Testis (tissue), 3 donors: ENCODE results near the gene GJD4. TPM values are rescaled to one million over a fixed set of nuclear protein-coding genes. Genes with fewer than 3 reads are reported as not detected.

Experiments
- DNase-seq: peaks from one replicate; pipeline ENCODE4 v3.0.0-alpha.2; 2019
- H3K27ac ChIP-seq, 2 donors: fragments of 200-600 bp; sonication (generic); one replicate each; pipeline ENCODE4 v1.5.1; 2019
- H3K27me3 ChIP-seq: fragments of 200-600 bp; sonication (generic); one replicate; pipeline ENCODE4 v1.5.1; 2019
- H3K36me3 ChIP-seq: fragments of 200-600 bp; sonication (generic); one replicate; pipeline ENCODE4 v1.5.1; 2017; ENCODE audit warnings: low read depth; ENCODE audit errors: missing control alignments
- H3K4me1 ChIP-seq: fragments of 200-600 bp; sonication (generic); one replicate; pipeline ENCODE4 v1.5.1; 2019
- H3K4me3 ChIP-seq, 2 donors: fragments of 200-600 bp; sonication (generic); one replicate each; pipeline ENCODE4 v1.5.1; 2017 to 2019
- H3K9me3 ChIP-seq: fragments of 200-600 bp; sonication (generic); one replicate; pipeline ENCODE4 v1.5.1; 2017
- POLR2A ChIP-seq: fragments of 450-650 bp; IDR thresholded peaks from one replicate; pipeline ENCODE4 v1.6.1; 2017; ENCODE audit warnings: antibody characterized with exemption, mild to moderate bottlenecking, moderate library complexity
- WGBS, 2 donors: methylation state at CpG; one replicate each; pipeline ENCODE4 v1.1.5; 2018; 5-methylcytosine and 5-hydroxymethylcytosine counted together
- intact Hi-C: fragments of 100-400 bp; cut with DNase I; formaldehyde crosslinking; loops from one replicate; pipeline ENCODE4 v1.15.1; 2023; ENCODE audit warnings: low total_unique reads
- polyA plus RNA-seq: library from polyadenylated mRNA; stranded (reverse); fragments of 350-450 nt; fragmentation: Illumina TruSeq; extraction: RNeasy Lipid Tissue Mini Kit (QIAGEN cat#74804); gene quantifications from one replicate; pipeline ENCODE4 v1.2.3, GENCODE V29; 2014; ENCODE audit warnings: low read depth, low replicate concordance; ENCODE audit not compliant: insufficient read depth
- total RNA-seq, 2 donors: library from RNA; depleted of rRNA; stranded (reverse); fragments of >200 nt; gene quantifications; one replicate each; pipeline ENCODE4 v1.2.3, GENCODE V29; 2016
- TF ChIP-seq, protein P1 (sequence below), 3 experiments: fragments of 450-650 bp in 2 of 3; fragments of 200-600 bp in 1 of 3; sonication (generic) in 1 of 3; IDR thresholded peaks; one replicate each; pipeline ENCODE4 v1.5.1; 2016 to 2019; ENCODE audit warnings: antibody characterized with exemption in 3 of 3, mild to moderate bottlenecking in 2 of 3, moderate library complexity in 1 of 3

Gene GJD4
- total and polyA plus RNA-seq, 3 donors from 2014 or later = 0.31 TPM; not detected in 2

DNA sequence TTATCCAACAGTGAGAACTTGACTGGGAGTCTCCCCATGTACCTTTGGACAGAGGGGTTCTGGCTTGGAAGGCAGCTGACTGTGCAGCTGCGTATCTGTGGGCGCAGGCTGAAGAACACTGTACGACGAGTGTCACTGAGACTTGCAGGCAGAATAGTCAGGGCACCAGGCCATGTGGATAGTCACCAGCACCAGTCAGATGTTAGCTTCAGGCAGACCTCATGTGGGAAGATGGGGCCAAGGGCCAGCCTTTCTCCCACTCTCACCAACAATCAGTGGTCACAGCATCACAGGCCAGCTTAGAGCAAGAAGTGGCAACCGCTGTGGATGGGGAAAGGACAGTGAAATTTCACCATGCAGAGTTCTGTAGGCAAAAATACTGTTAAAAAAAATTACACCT is 43.4 kb upstream of the GJD4 start:
- Histone ChIP-seq H3K9me3 (no peaks in the 10 kb centered on the region), H3K27ac (no peak overlapping the region), H3K36me3 (no peaks in the 10 kb centered on the region), H3K4me1 (peaks cover 12% of the 10 kb centered on the region), H3K4me3 (no peak overlapping the region), H3K27me3 (no peaks in the 10 kb centered on the region)
- 86 to 92% methylated on average over 5 of the region's 5 CpGs for WGBS, 2 donors
- no peak for DNase-seq
- intact Hi-C loops = no loop called here
- TF ChIP-seq, protein P1, sequence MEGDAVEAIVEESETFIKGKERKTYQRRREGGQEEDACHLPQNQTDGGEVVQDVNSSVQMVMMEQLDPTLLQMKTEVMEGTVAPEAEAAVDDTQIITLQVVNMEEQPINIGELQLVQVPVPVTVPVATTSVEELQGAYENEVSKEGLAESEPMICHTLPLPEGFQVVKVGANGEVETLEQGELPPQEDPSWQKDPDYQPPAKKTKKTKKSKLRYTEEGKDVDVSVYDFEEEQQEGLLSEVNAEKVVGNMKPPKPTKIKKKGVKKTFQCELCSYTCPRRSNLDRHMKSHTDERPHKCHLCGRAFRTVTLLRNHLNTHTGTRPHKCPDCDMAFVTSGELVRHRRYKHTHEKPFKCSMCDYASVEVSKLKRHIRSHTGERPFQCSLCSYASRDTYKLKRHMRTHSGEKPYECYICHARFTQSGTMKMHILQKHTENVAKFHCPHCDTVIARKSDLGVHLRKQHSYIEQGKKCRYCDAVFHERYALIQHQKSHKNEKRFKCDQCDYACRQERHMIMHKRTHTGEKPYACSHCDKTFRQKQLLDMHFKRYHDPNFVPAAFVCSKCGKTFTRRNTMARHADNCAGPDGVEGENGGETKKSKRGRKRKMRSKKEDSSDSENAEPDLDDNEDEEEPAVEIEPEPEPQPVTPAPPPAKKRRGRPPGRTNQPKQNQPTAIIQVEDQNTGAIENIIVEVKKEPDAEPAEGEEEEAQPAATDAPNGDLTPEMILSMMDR (IDR thresholded peaks at IDR 0.05) = no peak
- no peak for TF ChIP-seq POLR2A

DNA sequence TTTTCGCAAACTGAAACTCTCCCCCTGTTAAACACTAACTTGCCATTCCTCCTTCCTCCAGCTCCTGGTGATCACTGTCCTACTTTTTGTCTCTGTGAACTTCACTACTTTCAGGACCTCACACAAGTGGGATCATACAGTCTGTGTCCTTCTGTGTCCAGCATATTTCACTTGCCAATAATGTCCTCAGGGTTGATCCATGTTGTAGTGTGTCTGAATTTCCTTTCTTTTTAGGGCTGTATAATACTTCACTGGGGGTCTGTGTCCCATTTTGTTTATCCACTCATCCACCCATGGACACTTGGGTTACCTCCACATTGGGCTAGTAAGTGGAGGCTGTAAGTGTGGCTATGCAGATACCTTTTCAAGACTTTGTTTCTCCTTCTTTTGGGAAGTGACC is 42.7 kb upstream of the GJD4 start:
- no peak for DNase-seq
- 93% methylated on average over 1 of the region's 1 CpG for WGBS, 2 donors
- H3K4me3 ChIP-seq = no peak overlapping the region
- H3K27ac ChIP-seq = no peak overlapping the region
- H3K4me1 ChIP-seq = peaks cover 12% of the 10 kb centered on the region
- TF ChIP-seq POLR2A = no peak
- intact Hi-C loops = no loop called here
- H3K9me3 ChIP-seq = no peaks in the 10 kb centered on the region
- H3K36me3 ChIP-seq = no peaks in the 10 kb centered on the region
- H3K27me3 ChIP-seq = no peaks in the 10 kb centered on the region

DNA sequence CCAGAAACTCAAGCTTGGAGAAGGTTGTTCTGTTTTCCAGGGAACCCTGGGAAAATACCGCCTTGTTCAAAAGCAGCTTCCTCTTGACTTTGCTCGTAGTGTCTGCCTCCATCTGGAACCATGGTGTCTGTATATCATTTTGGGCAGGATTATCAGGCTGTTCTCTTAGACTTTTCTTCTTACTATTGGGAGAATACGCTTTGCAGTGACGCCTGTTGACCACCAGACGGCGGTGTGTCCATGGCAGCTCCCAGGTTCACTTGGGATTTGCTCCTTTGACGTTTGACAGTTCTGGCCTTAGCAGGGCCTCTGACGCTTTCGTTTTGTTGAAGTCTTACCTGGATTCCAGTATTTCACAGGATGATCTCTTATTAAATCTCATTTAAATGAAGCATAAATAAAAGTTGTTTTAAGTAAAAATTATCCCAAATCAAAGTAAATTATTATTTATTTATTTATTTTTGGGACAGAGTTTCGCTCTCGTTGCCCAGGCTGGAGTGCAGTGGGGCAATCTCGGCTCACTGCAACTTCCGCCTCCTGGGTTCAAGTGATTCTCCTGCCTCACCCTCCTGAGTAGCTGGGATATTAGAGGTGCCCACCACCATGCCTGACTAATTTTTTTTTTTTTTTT is 41.8 kb upstream of the GJD4 start:
- Histone ChIP-seq H3K36me3 (no peaks in the 10 kb centered on the region), H3K27me3 (no peaks in the 10 kb centered on the region), H3K4me3 (no peak overlapping the region), H3K9me3 (no peaks in the 10 kb centered on the region), H3K27ac (no peak overlapping the region), H3K4me1 (peaks cover 12% of the 10 kb centered on the region)
- 61 to 65% methylated on average over 13 of the region's 13 CpGs for WGBS, 2 donors
- TF ChIP-seq, protein P1 (IDR thresholded peaks at IDR 0.05) = peak; percentile 66 to 86 (median 82)
- TF ChIP-seq POLR2A = no peak
- intact Hi-C loops = no loop called here
- DNase-seq = peak; percentile 60

DNA sequence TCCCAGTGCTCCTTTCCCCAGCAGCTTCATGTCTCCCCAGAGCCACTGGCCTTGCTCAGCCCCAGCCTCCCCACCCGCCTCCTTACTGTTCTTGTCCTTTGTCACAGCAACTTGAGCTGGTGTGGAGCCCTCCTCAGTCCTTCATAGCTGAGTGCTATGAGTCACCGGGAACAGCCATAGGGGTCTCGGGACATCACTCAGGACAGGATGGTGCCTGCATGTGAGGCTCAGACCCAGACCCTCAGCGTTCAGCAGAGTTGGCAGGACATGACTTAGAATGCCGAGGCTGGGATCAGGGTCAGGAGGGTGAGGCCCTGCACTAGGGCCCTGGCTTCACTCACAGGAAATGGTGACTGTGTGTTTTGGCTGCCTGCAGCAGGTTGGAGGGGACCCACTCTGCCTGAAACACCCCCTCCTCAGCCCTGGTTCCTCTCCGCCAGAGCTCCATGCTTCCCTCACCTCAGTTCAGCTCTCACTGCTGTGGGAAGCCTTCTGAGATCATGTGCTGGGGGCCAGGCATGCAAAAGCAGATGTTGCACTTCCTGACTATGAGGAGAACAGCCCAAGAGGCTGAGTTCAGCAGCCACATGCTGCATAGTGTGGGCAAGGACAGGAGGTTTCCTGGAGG is 40.7 kb upstream of the GJD4 start:
- Histone ChIP-seq H3K27me3 (no peaks in the 10 kb centered on the region), H3K4me1 (peaks cover 12% of the 10 kb centered on the region), H3K27ac (no peak overlapping the region), H3K36me3 (no peaks in the 10 kb centered on the region), H3K9me3 (no peaks in the 10 kb centered on the region), H3K4me3 (no peak overlapping the region)
- intact Hi-C loops = no loop called here
- no peak for TF ChIP-seq POLR2A
- TF ChIP-seq, protein P1 (IDR thresholded peaks at IDR 0.05) = no peak
- peak; percentile 29 for DNase-seq
- 60 to 69% methylated on average over 4 of the region's 6 CpGs for WGBS, 2 donors

DNA sequence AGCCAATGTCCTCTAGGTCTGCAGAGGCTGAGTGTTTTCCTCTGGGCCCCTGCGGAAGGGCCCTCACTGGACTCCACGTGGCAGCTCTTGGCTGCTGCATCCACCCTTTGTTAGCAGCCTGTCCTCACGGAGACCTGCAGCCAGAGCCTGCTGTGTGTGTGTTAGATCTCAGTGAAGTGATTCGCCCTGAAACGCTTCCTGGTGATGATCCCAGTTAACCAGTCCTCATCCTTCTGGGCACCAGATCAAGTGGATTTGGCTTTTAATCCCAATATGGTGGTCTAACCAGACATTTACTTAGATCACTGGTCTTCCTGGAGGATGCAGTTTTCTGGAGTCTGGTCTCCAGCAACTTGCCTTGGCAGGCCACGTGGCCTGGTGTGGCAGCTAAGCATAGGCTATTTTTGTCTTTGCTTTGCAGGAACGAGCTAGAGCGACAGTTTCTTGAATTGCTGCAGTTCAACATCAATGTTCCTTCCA is 39.5 kb upstream of the GJD4 start:
- no peak overlapping the region for H3K4me3 ChIP-seq
- WGBS, 2 donors = 50 to 58% methylated on average over 8 of the region's 8 CpGs
- no peaks in the 10 kb centered on the region for H3K27me3 ChIP-seq
- TF ChIP-seq, protein P1 (IDR thresholded peaks at IDR 0.05) = no peak
- TF ChIP-seq POLR2A = no peak
- H3K27ac ChIP-seq = no peak overlapping the region
- intact Hi-C loops = no loop called here
- no peaks in the 10 kb centered on the region for H3K9me3 ChIP-seq
- H3K4me1 ChIP-seq = peaks cover 12% of the 10 kb centered on the region
- no peak for DNase-seq
- H3K36me3 ChIP-seq = no peaks in the 10 kb centered on the region
